Hematopoietic multipotent progenitor cell treated with erythropoietin and hydrocortisone succinate and interleukin-3 and kit ligand, for 6 days (in vitro differentiated cells): Measurements from ENCODE around the gene MARCO.

ENCODE experiments used
- DNase-seq: peaks from one replicate; pipeline ENCODE4 v3.0.0-alpha.2; 2015

Gene MARCO, protein sequence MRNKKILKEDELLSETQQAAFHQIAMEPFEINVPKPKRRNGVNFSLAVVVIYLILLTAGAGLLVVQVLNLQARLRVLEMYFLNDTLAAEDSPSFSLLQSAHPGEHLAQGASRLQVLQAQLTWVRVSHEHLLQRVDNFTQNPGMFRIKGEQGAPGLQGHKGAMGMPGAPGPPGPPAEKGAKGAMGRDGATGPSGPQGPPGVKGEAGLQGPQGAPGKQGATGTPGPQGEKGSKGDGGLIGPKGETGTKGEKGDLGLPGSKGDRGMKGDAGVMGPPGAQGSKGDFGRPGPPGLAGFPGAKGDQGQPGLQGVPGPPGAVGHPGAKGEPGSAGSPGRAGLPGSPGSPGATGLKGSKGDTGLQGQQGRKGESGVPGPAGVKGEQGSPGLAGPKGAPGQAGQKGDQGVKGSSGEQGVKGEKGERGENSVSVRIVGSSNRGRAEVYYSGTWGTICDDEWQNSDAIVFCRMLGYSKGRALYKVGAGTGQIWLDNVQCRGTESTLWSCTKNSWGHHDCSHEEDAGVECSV

DNA sequence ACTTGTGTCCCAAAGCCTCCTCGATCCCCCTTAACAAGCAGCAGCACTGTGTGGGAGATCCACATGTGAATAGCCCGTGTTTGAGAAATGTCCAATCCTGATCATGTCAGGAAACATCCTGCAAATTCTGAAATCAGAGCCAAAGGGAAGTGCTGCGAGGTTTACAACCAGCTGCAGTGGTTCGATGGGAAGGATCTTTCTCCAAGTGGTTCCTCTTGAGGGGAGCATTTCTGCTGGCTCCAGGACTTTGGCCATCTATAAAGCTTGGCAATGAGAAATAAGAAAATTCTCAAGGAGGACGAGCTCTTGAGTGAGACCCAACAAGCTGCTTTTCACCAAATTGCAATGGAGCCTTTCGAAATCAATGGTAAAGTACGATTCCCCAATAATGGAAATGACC is at the start of gene MARCO:
MARCO (plus strand) TSS at position 164 of the 400 bp plus-strand sequence; CDS start at position 271, 107 bp downstream.
- no peak for DNase-seq

GRCh38 chr2:118893100-118893499 is 48.9 kb upstream of the MARCO start:
- DNase-seq, result no peak

GRCh38 chr2:118902266-118903028 is 39.5 kb upstream of the MARCO start:
- DNase-seq, result peak; percentile 22

- no peak for DNase-seq
Observed at GRCh38 chr2:118903029-118903351, 39.0 kb upstream of the MARCO start.

- DNase-seq, result no peak
Observed at GRCh38 chr2:118903551-118904479, 38.2 kb upstream of the MARCO start.

GRCh38 chr2:118905206-118905605 is 36.8 kb upstream of the MARCO start:
- no peak for DNase-seq

- no peak for DNase-seq
Observed at GRCh38 chr2:118906186-118906585, 35.8 kb upstream of the MARCO start.

DNA sequence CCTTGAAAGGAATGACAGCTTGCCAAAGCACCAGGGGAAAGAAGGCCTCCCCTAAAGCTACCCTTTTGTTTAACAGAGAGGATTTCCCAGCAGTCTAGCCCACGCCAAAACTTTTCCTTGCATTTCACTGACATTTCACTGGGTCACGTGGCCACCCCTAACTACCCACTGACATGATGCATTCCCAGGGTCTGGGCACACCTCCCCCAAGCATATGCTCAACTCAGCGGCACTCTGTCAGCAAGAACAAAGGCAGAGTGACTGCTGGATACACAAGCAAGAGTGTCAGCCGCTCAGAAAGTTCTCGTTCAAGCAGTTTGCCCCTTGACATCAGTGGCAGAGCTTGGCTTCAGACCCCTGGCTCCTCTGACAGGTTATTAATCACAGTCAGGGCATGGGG is 34.2 kb upstream of the MARCO start:
- DNase-seq, result no peak

- no peak for DNase-seq
Observed at GRCh38 chr2:118909191-118909590, 32.8 kb upstream of the MARCO start.

DNA sequence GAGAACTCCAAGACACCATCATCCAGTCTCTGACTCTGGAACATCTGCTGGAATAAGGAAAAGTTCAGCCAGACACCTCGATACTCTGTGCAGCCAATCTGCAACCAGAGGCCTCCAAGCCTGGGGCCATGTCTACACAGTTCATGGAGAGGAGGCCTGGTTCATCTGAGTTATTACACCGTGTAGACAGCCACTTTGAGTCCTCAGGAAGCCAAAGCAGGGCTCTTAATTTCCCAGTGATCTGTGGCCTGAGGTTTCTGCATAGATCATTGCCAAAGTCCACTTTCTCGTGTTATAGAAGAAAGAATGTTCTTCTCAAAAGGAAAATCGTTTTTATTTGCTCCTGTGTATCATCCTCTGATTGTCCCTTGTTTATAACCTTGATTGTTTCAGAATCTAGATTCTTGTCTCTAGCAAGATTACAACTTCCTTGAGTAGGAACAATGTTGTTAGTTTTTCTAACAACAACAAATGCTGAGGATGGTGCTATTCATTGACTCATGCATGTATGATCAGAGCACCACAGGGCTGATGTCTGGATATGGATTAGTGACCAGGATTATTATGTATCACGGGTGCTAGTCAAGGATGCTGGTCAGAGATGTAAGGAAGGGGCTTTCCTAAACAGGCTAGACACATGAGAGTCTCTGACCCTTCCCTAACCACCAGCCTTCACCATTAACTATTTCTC is 30.7 kb upstream of the MARCO start:
- DNase-seq, result no peak

DNA sequence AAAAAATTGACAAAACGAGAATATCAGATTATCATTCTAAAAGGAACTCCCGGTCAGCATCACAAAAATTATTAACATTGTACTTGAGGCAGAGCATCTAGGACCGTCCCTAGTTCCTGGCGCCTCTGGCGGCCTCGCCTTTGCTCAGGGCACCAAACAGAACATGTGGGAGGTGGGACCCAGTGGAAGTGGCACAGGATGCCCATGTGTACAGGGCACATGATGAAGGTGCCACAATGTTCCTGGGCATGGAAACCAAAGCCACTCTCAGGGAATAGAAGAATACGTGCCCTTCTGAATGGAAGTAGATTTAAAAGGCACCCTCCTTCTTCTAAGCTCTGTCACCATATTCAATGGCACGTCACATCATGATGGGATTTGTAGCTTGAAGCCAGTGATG is 30.1 kb upstream of the MARCO start:
- DNase-seq, result no peak

DNA sequence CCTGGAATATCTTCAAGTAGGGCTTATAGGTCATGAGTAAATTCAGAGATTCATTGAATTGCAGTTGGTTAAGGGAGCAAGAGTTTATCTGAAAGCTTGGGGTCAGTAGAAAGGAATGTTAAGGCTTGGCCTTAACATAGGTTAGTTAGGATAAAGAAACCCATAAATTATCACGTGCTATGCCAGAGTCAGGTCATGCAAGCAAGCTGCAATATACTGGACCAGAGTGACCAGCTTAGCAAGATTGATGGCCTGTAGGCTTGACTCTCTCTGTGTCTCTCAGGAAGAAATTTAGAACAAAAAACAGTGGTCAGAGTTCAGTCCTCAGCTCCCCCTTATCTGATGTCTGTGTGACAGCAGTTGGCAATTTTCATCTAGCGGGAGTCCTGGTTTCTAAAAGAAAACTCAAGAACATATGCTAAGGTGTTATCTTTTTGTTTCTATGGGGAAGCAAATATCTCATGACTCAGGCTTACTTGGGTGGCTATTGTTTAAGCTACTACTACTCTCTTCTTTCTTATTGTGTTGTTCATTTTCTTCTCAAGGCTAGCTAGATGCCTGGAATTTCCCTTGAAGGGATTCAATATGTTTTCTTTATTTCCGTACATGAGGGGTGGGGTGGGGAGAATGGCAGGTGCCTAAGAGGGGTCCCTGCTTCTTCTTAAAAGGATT is 28.7 kb upstream of the MARCO start:
- DNase-seq, result no peak

GRCh38 chr2:118913803-118914645 is 28.0 kb upstream of the MARCO start:
- DNase-seq, result no peak

DNA sequence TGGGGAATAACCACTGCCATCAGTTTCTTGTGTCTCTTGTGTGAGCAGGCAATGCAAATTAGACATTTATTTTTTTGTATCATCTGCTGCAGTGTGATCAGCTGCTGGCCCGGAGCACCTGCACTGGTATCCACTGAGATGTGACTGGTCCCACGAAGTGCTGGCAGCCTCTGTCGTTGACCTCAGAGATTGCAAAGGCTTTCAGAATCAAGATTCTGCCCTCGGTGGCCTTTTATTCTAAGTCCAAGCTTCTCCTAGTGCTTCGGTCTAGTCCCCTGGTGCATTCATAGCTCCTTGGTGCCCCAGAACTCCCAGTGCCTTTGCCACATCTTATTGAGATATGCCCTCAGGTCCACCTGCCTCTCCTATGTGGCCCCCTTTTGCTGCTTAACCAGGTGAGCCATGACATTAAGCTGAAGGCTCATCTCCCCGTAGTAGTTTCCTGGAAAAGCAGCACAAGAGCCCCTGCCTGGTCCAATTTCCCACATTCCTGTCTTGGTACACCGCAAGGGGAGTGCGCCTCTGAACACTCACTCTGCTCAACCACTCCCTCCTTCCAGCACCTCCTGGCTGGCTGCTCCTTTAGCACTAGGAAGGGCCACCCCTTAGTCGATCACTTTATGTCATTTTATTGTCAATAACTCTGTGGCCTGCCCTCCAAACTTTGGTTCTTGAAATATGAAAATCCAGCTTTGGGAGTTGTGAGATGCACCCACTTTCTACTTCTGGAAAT is 27.1 kb upstream of the MARCO start:
- no peak for DNase-seq

DNA sequence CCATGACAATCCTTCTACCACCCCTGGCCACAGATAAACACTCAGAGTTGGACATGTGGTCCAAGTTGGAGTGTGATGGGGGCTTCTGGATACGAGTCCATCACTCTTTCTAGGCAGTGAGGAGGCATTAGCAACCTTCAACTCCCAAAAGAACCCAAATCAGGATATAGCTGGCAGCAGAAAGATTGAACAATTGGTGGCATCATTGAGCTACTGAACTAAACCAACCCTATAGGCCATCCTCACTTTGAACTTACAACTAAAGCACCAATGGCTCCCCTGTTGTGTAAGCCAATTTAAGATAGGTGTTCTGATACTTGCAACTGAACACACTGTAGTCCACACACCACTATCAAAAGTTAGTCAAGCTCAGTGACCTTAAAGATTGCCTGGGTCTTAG is 24.0 kb upstream of the MARCO start:
- no peak for DNase-seq

GRCh38 chr2:118921646-118922045 is 20.3 kb upstream of the MARCO start:
- peak; percentile 46 for DNase-seq

DNA sequence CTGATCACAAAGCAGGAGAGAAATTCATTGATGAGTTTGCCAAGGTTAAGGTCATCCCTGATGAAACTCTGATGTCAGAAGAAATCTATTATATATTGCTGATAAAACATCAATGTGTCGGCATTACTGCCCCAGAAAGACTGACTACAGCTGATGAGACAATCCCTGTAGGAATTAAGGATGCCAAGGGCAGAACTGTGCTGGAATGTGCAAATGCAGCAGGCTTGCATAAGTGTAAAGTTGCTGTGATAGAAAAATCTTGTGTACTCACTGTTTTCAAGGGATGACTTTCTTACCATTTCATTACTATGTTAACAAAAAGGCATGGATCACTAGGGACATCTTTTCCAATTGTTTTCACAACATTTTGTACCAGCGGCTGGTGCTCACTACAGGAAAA is 19.7 kb upstream of the MARCO start:
- no peak for DNase-seq

DNA sequence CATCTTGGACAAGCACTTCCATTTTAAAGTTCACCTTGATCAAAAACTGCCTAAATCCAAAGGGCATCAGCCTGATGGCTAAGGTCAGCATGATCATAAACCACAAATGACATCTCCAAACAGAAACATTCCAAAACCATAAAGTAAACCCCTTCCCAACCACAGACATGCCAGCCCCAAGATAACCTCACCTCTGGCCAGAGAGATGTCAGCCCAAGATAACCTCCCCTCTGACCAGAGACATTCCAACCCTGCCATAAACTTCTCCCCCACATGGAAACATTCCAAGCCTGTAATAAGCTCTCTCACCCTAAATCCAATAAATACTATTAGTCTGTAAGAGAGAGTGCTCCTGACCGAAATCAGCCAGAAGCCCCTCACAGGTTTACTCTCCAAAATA is 18.6 kb upstream of the MARCO start:
- DNase-seq, result no peak

- no peak for DNase-seq
Observed at GRCh38 chr2:118925476-118925875, 16.5 kb upstream of the MARCO start.

GRCh38 chr2:118925981-118926380 is 16.0 kb upstream of the MARCO start:
- no peak for DNase-seq
